GM12875 (cell line): ENCODE data around the gene B3GNT9.

Experiments
- H3K4me3 ChIP-seq: one replicate; pipeline ENCODE4 v1.5.1; 2011; ENCODE audit warnings: low read depth, low read length, control low read depth
- TF ChIP-seq, protein P1 (sequence below): IDR thresholded peaks from 2 replicates; pipeline ENCODE4 v1.5.1; 2011; ENCODE audit warnings: low read depth, mild to moderate bottlenecking, control low read depth, inconsistent platforms, low read length, moderate library complexity, borderline replicate concordance; ENCODE audit not compliant: insufficient read depth

The B3GNT9 gene

GRCh38 chr16:67195676-67196075, 44.9 kb upstream of the B3GNT9 start:
- TF ChIP-seq, protein P1, sequence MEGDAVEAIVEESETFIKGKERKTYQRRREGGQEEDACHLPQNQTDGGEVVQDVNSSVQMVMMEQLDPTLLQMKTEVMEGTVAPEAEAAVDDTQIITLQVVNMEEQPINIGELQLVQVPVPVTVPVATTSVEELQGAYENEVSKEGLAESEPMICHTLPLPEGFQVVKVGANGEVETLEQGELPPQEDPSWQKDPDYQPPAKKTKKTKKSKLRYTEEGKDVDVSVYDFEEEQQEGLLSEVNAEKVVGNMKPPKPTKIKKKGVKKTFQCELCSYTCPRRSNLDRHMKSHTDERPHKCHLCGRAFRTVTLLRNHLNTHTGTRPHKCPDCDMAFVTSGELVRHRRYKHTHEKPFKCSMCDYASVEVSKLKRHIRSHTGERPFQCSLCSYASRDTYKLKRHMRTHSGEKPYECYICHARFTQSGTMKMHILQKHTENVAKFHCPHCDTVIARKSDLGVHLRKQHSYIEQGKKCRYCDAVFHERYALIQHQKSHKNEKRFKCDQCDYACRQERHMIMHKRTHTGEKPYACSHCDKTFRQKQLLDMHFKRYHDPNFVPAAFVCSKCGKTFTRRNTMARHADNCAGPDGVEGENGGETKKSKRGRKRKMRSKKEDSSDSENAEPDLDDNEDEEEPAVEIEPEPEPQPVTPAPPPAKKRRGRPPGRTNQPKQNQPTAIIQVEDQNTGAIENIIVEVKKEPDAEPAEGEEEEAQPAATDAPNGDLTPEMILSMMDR, result no peak
- no peak overlapping the region for H3K4me3 ChIP-seq

GRCh38 chr16:67194260-67194659, 43.5 kb upstream of the B3GNT9 start:
- no peak overlapping the region for H3K4me3 ChIP-seq
- TF ChIP-seq, protein P1, result no peak

- TF ChIP-seq, protein P1, result no peak
- H3K4me3 ChIP-seq, result peak overlapping the region; percentile 82
Observed at GRCh38 chr16:67193536-67193935, 42.7 kb upstream of the B3GNT9 start.

- H3K4me3 ChIP-seq, result peak overlapping the region; percentile 82
Observed at GRCh38 chr16:67192781-67193361, 42.1 kb upstream of the B3GNT9 start.

GRCh38 chr16:67191995-67192681, 41.3 kb upstream of the B3GNT9 start, which contains the start of gene E2F4:
Gene E2F4 (plus strand): TSS chr16:67192155. CDS start chr16:67192228, 73 bp downstream.
- TF ChIP-seq, protein P1, result no peak
- peak within 1 kb of the TSS; percentile 82 for H3K4me3 ChIP-seq

More at GRCh38 chr16:67192781-67193361, 42.1 kb upstream of the B3GNT9 start:
- TF ChIP-seq, protein P1, result no peak

GRCh38 chr16:67191411-67191994, 40.7 kb upstream of the B3GNT9 start:
- TF ChIP-seq, protein P1, result no peak
- H3K4me3 ChIP-seq, result peak overlapping the region; percentile 51
